Astrocyte (in vitro differentiated cells and primary cell): ENCODE results near the gene MAP3K20. TPM values are rescaled to one million over a fixed set of nuclear protein-coding genes. Genes with fewer than 3 reads are reported as not detected.
A peak's percentile ranks its signal among the peaks of the same experiment; 100 is the strongest.

Source experiments
- DNase-seq: peaks from one replicate; pipeline ENCODE4 v3.0.0-alpha.2; 2010; ENCODE audit warnings: low read depth
- FAIRE-seq: peaks from 2 replicates; lab custom pipeline; 2011; peaks lifted over from hg19 to GRCh38; lab: Jason Lieb, UNC
- H2AFZ ChIP-seq: 2 replicates; pipeline ENCODE4 v1.6.0; 2012; ENCODE audit warnings: low read depth, low read length, inconsistent platforms
- H3K27ac ChIP-seq: 2 replicates; pipeline ENCODE4 v1.5.1; 2011; ENCODE audit warnings: low read depth, low read length, inconsistent platforms
- H3K27me3 ChIP-seq: 2 replicates; pipeline ENCODE4 v1.6.0; 2011; ENCODE audit warnings: low read length, inconsistent platforms; ENCODE audit not compliant: insufficient read depth
- H3K36me3 ChIP-seq: 2 replicates; pipeline ENCODE4 v1.5.1; 2011; ENCODE audit warnings: low read length, inconsistent platforms; ENCODE audit not compliant: insufficient read depth
- H3K4me1 ChIP-seq: 2 replicates; pipeline ENCODE4 v1.5.1; 2011; ENCODE audit warnings: low read length, inconsistent platforms; ENCODE audit not compliant: insufficient read depth
- H3K4me2 ChIP-seq: 2 replicates; pipeline ENCODE4 v1.6.0; 2012; ENCODE audit warnings: low read length, inconsistent platforms
- H3K4me3 ChIP-seq: 2 replicates; pipeline ENCODE4 v1.5.1; 2011; ENCODE audit warnings: low read depth, mild to moderate bottlenecking, low read length, inconsistent platforms; ENCODE audit not compliant: insufficient read depth
- H3K79me2 ChIP-seq: 2 replicates; pipeline ENCODE4 v1.6.0; 2012; ENCODE audit warnings: mild to moderate bottlenecking, low read length, inconsistent platforms; ENCODE audit not compliant: insufficient read depth
- H3K9ac ChIP-seq: 2 replicates; pipeline ENCODE4 v1.6.0; 2012; ENCODE audit warnings: mild to moderate bottlenecking, low read length, inconsistent platforms
- H3K9me3 ChIP-seq: 2 replicates; pipeline ENCODE4 v1.5.1; 2012; ENCODE audit warnings: low read depth, mild to moderate bottlenecking, low read length, inconsistent platforms; ENCODE audit not compliant: insufficient read depth
- H4K20me1 ChIP-seq: 2 replicates; pipeline ENCODE4 v1.6.0; 2012; ENCODE audit warnings: low read length, inconsistent platforms; ENCODE audit not compliant: insufficient read depth
- H3K27ac Mint-ChIP-seq: one replicate; pipeline ENCODE4 v1.8.0; 2021; ENCODE audit warnings: mild to moderate bottlenecking, mixed read lengths; ENCODE audit not compliant: unreplicated experiment
- H3K27me3 Mint-ChIP-seq: one replicate; pipeline ENCODE4 v1.8.0; 2021; ENCODE audit warnings: low read depth, mixed read lengths; ENCODE audit not compliant: unreplicated experiment
- H3K36me3 Mint-ChIP-seq: one replicate; pipeline ENCODE4 v1.8.0; 2021; ENCODE audit warnings: low read depth, mixed read lengths; ENCODE audit not compliant: unreplicated experiment
- H3K4me1 Mint-ChIP-seq: one replicate; pipeline ENCODE4 v1.8.0; 2021; ENCODE audit warnings: low read depth, mixed read lengths; ENCODE audit not compliant: unreplicated experiment
- H3K4me3 Mint-ChIP-seq: one replicate; pipeline ENCODE4 v1.8.0; 2021; ENCODE audit warnings: mild to moderate bottlenecking, moderate library complexity, mixed read lengths; ENCODE audit not compliant: unreplicated experiment
- H3K9me3 Mint-ChIP-seq: one replicate; pipeline ENCODE4 v1.8.0; 2021; ENCODE audit warnings: mild to moderate bottlenecking, mixed read lengths; ENCODE audit not compliant: unreplicated experiment
- EZH2 ChIP-seq: IDR thresholded peaks from 2 replicates; pipeline ENCODE4 v1.6.1; 2012; ENCODE audit warnings: mild to moderate bottlenecking, low read length, inconsistent platforms; ENCODE audit not compliant: insufficient read depth
- total RNA-seq: library from RNA; stranded (reverse); gene quantifications from 2 replicates; pipeline ENCODE4 v1.2.1, GENCODE V29; 2021
- TF ChIP-seq, protein P1 (sequence below): IDR thresholded peaks from 2 replicates; pipeline ENCODE4 v1.5.1; 2011; ENCODE audit warnings: low read depth, mild to moderate bottlenecking, inconsistent platforms, low read length, moderate library complexity; ENCODE audit not compliant: insufficient read depth

The MAP3K20 gene
- total RNA-seq, 1 donor from 2014 or later, result 42.4 TPM

DNA sequence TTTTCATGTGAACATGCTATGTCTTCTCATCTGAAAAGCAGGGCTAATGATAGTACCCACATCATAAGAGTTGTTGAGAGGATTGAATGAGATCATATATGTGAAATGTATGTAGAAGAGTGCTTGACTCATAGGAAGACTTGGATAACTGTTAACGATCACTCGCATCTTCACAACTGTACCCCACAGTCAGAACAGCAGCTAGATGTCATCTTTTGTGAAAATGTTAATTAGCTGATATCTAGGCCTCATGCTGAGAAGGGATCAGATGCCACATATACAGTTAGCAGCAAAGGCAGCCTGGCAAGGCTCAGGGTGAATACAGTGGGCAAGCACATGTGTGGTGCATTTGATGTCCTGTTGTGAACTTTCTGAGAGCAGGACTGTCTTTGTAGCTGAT lies 24.2 kb downstream of the MAP3K20 start:
- no peak overlapping the region for H3K9ac ChIP-seq
- no peaks in the 10 kb centered on the region for H3K9me3 ChIP-seq
- no peak overlapping the region for H3K4me3 Mint-ChIP-seq
- no peak overlapping the region for H3K4me3 ChIP-seq
- H3K27me3 ChIP-seq, result no peaks in the 10 kb centered on the region
- no peak overlapping the region for H2AFZ ChIP-seq
- TF ChIP-seq, protein P1, sequence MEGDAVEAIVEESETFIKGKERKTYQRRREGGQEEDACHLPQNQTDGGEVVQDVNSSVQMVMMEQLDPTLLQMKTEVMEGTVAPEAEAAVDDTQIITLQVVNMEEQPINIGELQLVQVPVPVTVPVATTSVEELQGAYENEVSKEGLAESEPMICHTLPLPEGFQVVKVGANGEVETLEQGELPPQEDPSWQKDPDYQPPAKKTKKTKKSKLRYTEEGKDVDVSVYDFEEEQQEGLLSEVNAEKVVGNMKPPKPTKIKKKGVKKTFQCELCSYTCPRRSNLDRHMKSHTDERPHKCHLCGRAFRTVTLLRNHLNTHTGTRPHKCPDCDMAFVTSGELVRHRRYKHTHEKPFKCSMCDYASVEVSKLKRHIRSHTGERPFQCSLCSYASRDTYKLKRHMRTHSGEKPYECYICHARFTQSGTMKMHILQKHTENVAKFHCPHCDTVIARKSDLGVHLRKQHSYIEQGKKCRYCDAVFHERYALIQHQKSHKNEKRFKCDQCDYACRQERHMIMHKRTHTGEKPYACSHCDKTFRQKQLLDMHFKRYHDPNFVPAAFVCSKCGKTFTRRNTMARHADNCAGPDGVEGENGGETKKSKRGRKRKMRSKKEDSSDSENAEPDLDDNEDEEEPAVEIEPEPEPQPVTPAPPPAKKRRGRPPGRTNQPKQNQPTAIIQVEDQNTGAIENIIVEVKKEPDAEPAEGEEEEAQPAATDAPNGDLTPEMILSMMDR, result no peak
- no peak for TF ChIP-seq EZH2
- H4K20me1 ChIP-seq, result no peaks in the 10 kb centered on the region
- H3K27me3 Mint-ChIP-seq, result no peaks in the 10 kb centered on the region
- DNase-seq (no peak), FAIRE-seq (no peak)
- H3K4me2 ChIP-seq, result no peak overlapping the region
- peaks cover 4% of the 10 kb centered on the region for H3K36me3 ChIP-seq
- H3K79me2 ChIP-seq, result peaks cover 3% of the 10 kb centered on the region
- H3K9me3 Mint-ChIP-seq, result no peaks in the 10 kb centered on the region
- H3K27ac Mint-ChIP-seq, result no peak overlapping the region
- H3K4me1 ChIP-seq, result no peaks in the 10 kb centered on the region
- peaks cover 2% of the 10 kb centered on the region for H3K36me3 Mint-ChIP-seq
- H3K27ac ChIP-seq, result no peak overlapping the region
- H3K4me1 Mint-ChIP-seq, result peaks cover 19% of the 10 kb centered on the region

DNA sequence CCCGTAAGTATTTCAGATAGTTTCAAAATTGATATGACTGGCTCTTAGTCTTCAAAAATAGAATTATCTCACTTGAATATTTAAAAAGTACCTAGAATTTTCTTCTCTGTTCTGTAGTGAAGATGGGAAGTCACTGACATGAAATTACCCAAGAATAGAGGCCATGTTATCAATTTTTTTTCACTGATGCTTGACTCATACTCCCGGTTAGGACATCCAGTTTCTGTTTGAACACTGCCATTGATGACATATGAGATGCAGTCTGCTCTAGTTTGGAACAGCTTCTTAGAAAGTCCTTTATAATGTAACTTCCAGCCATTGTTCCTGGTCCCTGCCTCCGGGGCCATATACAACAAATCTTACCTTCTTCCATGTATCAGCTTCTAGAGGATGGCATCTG lies 26.0 kb downstream of the MAP3K20 start:
- H3K9me3 ChIP-seq, result no peaks in the 10 kb centered on the region
- H3K36me3 ChIP-seq, result peaks cover 2% of the 10 kb centered on the region
- Mint-ChIP-seq H3K27ac (no peak overlapping the region), H3K36me3 (peaks cover 2% of the 10 kb centered on the region), H3K27me3 (no peaks in the 10 kb centered on the region), H3K4me3 (no peak overlapping the region), H3K4me1 (peaks cover 25% of the 10 kb centered on the region), H3K9me3 (no peaks in the 10 kb centered on the region)
- H4K20me1 ChIP-seq, result no peaks in the 10 kb centered on the region
- DNase-seq (no peak), FAIRE-seq (no peak)
- H3K9ac ChIP-seq, result no peak overlapping the region
- H3K79me2 ChIP-seq, result peaks cover 9% of the 10 kb centered on the region
- H3K27ac ChIP-seq, result no peak overlapping the region
- no peaks in the 10 kb centered on the region for H3K27me3 ChIP-seq
- H3K4me2 ChIP-seq, result no peak overlapping the region
- H3K4me3 ChIP-seq, result no peak overlapping the region
- TF ChIP-seq, protein P1, result no peak
- no peak for TF ChIP-seq EZH2
- no peak overlapping the region for H2AFZ ChIP-seq
- no peaks in the 10 kb centered on the region for H3K4me1 ChIP-seq

DNA sequence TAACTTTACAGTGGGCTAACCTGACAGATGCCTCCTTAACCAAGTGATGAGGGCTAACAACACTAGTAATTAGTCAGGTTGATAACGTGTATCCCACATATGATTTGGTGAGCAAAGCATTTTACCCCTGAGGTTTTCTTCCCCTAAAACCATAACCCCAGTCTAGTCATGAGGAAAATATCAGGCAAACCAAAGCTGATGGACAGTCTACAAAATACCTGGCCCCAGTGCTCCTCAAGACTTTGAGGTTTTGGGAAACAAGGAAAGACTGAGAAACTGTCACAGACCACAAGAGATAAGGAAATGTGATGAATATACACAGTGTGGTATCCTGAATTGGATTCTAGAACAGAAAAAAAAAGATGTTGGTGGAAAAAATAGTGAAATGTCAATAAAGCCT lies 28.5 kb downstream of the MAP3K20 start:
- Histone ChIP-seq H4K20me1 (no peaks in the 10 kb centered on the region), H3K27me3 (no peaks in the 10 kb centered on the region), H2AFZ (no peak overlapping the region), H3K4me2 (no peak overlapping the region), H3K9ac (no peak overlapping the region), H3K27ac (no peak overlapping the region), H3K4me1 (peaks cover 8% of the 10 kb centered on the region), H3K79me2 (peaks cover 16% of the 10 kb centered on the region), H3K9me3 (no peaks in the 10 kb centered on the region), H3K4me3 (no peak overlapping the region), H3K36me3 (no peaks in the 10 kb centered on the region)
- TF ChIP-seq EZH2, result no peak
- TF ChIP-seq, protein P1, result no peak
- Mint-ChIP-seq H3K9me3 (no peaks in the 10 kb centered on the region), H3K27ac (peak overlapping the region; percentile 38), H3K36me3 (peaks cover 2% of the 10 kb centered on the region), H3K4me1 (peaks cover 39% of the 10 kb centered on the region), H3K4me3 (no peak overlapping the region), H3K27me3 (no peaks in the 10 kb centered on the region)
- DNase-seq (peak; percentile 84), FAIRE-seq (no peak)
